CD4-positive, alpha-beta T cell (primary cell): ENCODE results near the gene MAPKBP1. TPM values are rescaled to one million over a fixed set of nuclear protein-coding genes. Genes with fewer than 3 reads are reported as not detected.
A peak's percentile ranks its signal among the peaks of the same experiment; 100 is the strongest.

Experiments
- ATAC-seq: fragments of 200-7000 bp; cut with Tn5 transposase; one replicate; pipeline ENCODE4 v1.10.0; 2022; ENCODE audit warnings: mild to moderate bottlenecking; ENCODE audit not compliant: poor library complexity
- CTCF ChIA-PET: fragments of 350-600 bp; sonication (Branson Sonifier 250); formaldehyde crosslinking; loops from one replicate; lab custom pipeline; 2021; ENCODE audit warnings: antibody characterized with exemption, inconsistent platforms; lab: Charles Lee
- POLR2A ChIA-PET: fragments of 350-600 bp; sonication (Branson Sonifier 250); formaldehyde crosslinking; loops from one replicate; lab custom pipeline; 2021; ENCODE audit warnings: antibody characterized with exemption, inconsistent platforms; lab: Charles Lee
- DNase-seq, 14 experiments: peaks; one replicate each; pipeline ENCODE4 v3.0.0-alpha.2; 2013 to 2020; ENCODE audit warnings: mixed read lengths in 2 of 14
- H3K27ac ChIP-seq, 2 donors: one replicate each; pipeline versions ENCODE4 v1.5.1 to v1.7.0; 2013; ENCODE audit warnings: low read length in 2 of 2, low read depth in 1 of 2, mild to moderate bottlenecking in 1 of 2
- H3K27me3 ChIP-seq, 2 experiments: 1 replicate in 1 of 2; 2 replicates in 1 of 2; pipeline versions ENCODE4 v1.6.1 to v1.7.0; 2013; ENCODE audit warnings: low read length in 2 of 2, control low read depth in 1 of 2, mild to moderate bottlenecking in 1 of 2, moderate library complexity in 1 of 2; ENCODE audit not compliant: insufficient read depth in 2 of 2, control insufficient read depth in 1 of 2
- H3K36me3 ChIP-seq: one replicate; pipeline ENCODE4 v1.6.1; 2013; ENCODE audit warnings: low read length, control low read depth; ENCODE audit not compliant: insufficient read depth
- H3K4me1 ChIP-seq: one replicate; pipeline ENCODE4 v1.6.1; 2013; ENCODE audit warnings: low read length, control low read depth; ENCODE audit not compliant: insufficient read depth
- H3K4me3 ChIP-seq: one replicate; pipeline ENCODE4 v1.5.1; 2013; ENCODE audit warnings: mild to moderate bottlenecking, low read length, moderate library complexity
- H3K9me3 ChIP-seq, 2 experiments: 1 replicate in 1 of 2; 2 replicates in 1 of 2; pipeline versions ENCODE4 v1.6.1 to v1.7.0; 2013; ENCODE audit warnings: low read length in 2 of 2, mild to moderate bottlenecking in 2 of 2, control low read depth in 1 of 2, moderate library complexity in 1 of 2; ENCODE audit not compliant: control insufficient read depth in 1 of 2, insufficient read depth in 1 of 2
- H3K27ac Mint-ChIP-seq: one replicate; pipeline ENCODE4 v1.8.0; 2020; ENCODE audit warnings: mixed read lengths
- H3K27me3 Mint-ChIP-seq: one replicate; pipeline ENCODE4 v1.8.0; 2021; ENCODE audit warnings: mixed read lengths
- H3K36me3 Mint-ChIP-seq: one replicate; pipeline ENCODE4 v1.8.0; 2021; ENCODE audit warnings: low read depth, mixed read lengths
- H3K4me1 Mint-ChIP-seq: one replicate; pipeline ENCODE4 v1.8.0; 2021; ENCODE audit warnings: low read depth, mixed read lengths
- H3K4me3 Mint-ChIP-seq: one replicate; pipeline ENCODE4 v1.8.0; 2020; ENCODE audit warnings: mild to moderate bottlenecking, mixed read lengths
- H3K9me3 Mint-ChIP-seq: one replicate; pipeline ENCODE4 v1.8.0; 2020; ENCODE audit warnings: mixed read lengths
- CTCF ChIP-seq: fragments of 200-600 bp; IDR thresholded peaks from one replicate; pipeline ENCODE4 v1.8.0; 2022; ENCODE audit warnings: antibody characterized with exemption, mild to moderate bottlenecking
- intact Hi-C, 2 experiments: fragments of 100-400 bp; cut with DNase I in 1 of 2; cut with micrococcal nuclease in 1 of 2; formaldehyde crosslinking; loops; one replicate each; pipeline versions ENCODE4 v1.15.1 to v1.9.0; 2023 to 2025; cut with DNase I, micrococcal nuclease
- total RNA-seq, 174 experiments: library from RNA in 2 of 174; stranded (reverse) in 2 of 174; gene quantifications; one replicate each; pipeline ENCODE4 v1.2.3 and lab custom pipeline; 2021 to 2026

Gene MAPKBP1
- total RNA-seq, 2 experiments from 2014 or later, result 26.0 to 30.0 TPM

- H3K27me3 ChIP-seq, result no peaks in the 10 kb centered on the region
- TF ChIP-seq CTCF, result no peak
- no peak overlapping the region for H3K4me3 ChIP-seq
- CTCF ChIA-PET, result no interaction called here
- ATAC-seq (no peak), DNase-seq (no peak)
- Mint-ChIP-seq H3K36me3 (no peaks in the 10 kb centered on the region), H3K27ac (no peak overlapping the region), H3K4me1 (peaks cover 10% of the 10 kb centered on the region), H3K27me3 (no peaks in the 10 kb centered on the region), H3K9me3 (no peaks in the 10 kb centered on the region), H3K4me3 (no peak overlapping the region)
- POLR2A ChIA-PET, result interaction anchor here (0.6 kb wide), 1 partner anchor 1081 kb away, joined by 5 read pairs; no protein-coding TSS in a partner anchor
- H3K27ac ChIP-seq, result no peak overlapping the region
- no peaks in the 10 kb centered on the region for H3K36me3 ChIP-seq
- H3K4me1 ChIP-seq, result peaks cover 16% of the 10 kb centered on the region
- H3K9me3 ChIP-seq, result no peaks in the 10 kb centered on the region
- intact Hi-C loops, result no loop called here
Measured at GRCh38 chr15:41868321-41868720, 94.0 kb downstream of the MAPKBP1 start.

GRCh38 chr15:41869770-41870688 is 95.7 kb downstream of the MAPKBP1 start:
- Mint-ChIP-seq H3K4me3 (no peak overlapping the region), H3K27ac (peak overlapping the region; percentile 72), H3K9me3 (no peaks in the 10 kb centered on the region), H3K36me3 (no peaks in the 10 kb centered on the region), H3K4me1 (peaks cover 10% of the 10 kb centered on the region), H3K27me3 (no peaks in the 10 kb centered on the region)
- POLR2A ChIA-PET, result interaction anchor here (0.5 to 2.7 kb wide), 7 partner anchors 18 to 531 kb away, joined by 3 to 17 read pairs (median 3); partner anchors contain the start of genes JMJD7, MAPKBP1 and SPTBN5
- Histone ChIP-seq H3K9me3 (no peaks in the 10 kb centered on the region), H3K4me3 (no peak overlapping the region), H3K36me3 (no peaks in the 10 kb centered on the region), H3K27ac (no peak overlapping the region), H3K4me1 (peaks cover 16% of the 10 kb centered on the region), H3K27me3 (no peaks in the 10 kb centered on the region)
- ATAC-seq, result no peak
- no peak for TF ChIP-seq CTCF
- intact Hi-C loops, result no loop called here
- DNase-seq, result no peak
- CTCF ChIA-PET, result interaction anchor here (1.2 kb wide), 2 partner anchors 35 to 95 kb away, joined by 3 read pairs; no protein-coding TSS in a partner anchor

GRCh38 chr15:41870689-41871081 is 96.4 kb downstream of the MAPKBP1 start:
- H3K36me3 ChIP-seq, result no peaks in the 10 kb centered on the region
- TF ChIP-seq CTCF, result no peak
- no peak overlapping the region for H3K27ac ChIP-seq
- no peak overlapping the region for H3K4me3 ChIP-seq
- Mint-ChIP-seq H3K4me1 (peaks cover 10% of the 10 kb centered on the region), H3K4me3 (no peak overlapping the region), H3K36me3 (no peaks in the 10 kb centered on the region), H3K27me3 (no peaks in the 10 kb centered on the region), H3K9me3 (no peaks in the 10 kb centered on the region), H3K27ac (peak overlapping the region; percentile 72)
- H3K27me3 ChIP-seq, result no peaks in the 10 kb centered on the region
- H3K4me1 ChIP-seq, result peaks cover 16% of the 10 kb centered on the region
- H3K9me3 ChIP-seq, result no peaks in the 10 kb centered on the region
- ChIA-PET POLR2A (interaction anchor here (0.5 to 2.7 kb wide), 8 partner anchors 10 to 532 kb away, joined by 3 to 17 read pairs (median 3); partner anchors contain the start of genes JMJD7, MAPKBP1 and SPTBN5), CTCF (interaction anchor here (1.2 kb wide), 2 partner anchors 34 to 96 kb away, joined by 3 read pairs; no protein-coding TSS in a partner anchor)
- DNase-seq, result peak; percentile 30 to 81 (median 58)
- ATAC-seq, result peak; percentile 97
- intact Hi-C loops, result no loop called here
